Erythroblast (primary cell): ENCODE results near the gene MEGF11.
A peak's percentile ranks its signal among the peaks of the same experiment; 100 is the strongest.

Experiments
- DNase-seq, 2 experiments: peaks; one replicate each; lab custom pipeline; 2025; lab: John Stamatoyannopoulos, UW
- GATA1 ChIP-seq: IDR thresholded peaks from 2 replicates; pipeline ENCODE4 v1.6.1; 2011; ENCODE audit warnings: low read depth, mild to moderate bottlenecking, control low read depth, low read length, moderate library complexity
- POLR2A ChIP-seq: IDR thresholded peaks from 2 replicates; pipeline ENCODE4 v1.6.1; 2011; ENCODE audit warnings: mild to moderate bottlenecking, low read length

Gene MEGF11

GRCh38 chr15:65906396-65906795 lies 347.2 kb downstream of the MEGF11 start:
- no peak for DNase-seq
- TF ChIP-seq POLR2A (no peak), GATA1 (no peak)

GRCh38 chr15:65904301-65904700 lies 349.2 kb downstream of the MEGF11 start:
- no peak for DNase-seq
- no peak for TF ChIP-seq POLR2A
- TF ChIP-seq GATA1: no peak

- TF ChIP-seq GATA1 (no peak), POLR2A (no peak)
- DNase-seq: no peak
Observed at GRCh38 chr15:65903296-65904073, 350.1 kb downstream of the MEGF11 start.

- DNase-seq: peak in 1 of 2 experiments; percentile 10
- TF ChIP-seq GATA1 (no peak), POLR2A (no peak)
Observed at GRCh38 chr15:65902373-65902772, 351.2 kb downstream of the MEGF11 start.

- no peak for DNase-seq
- TF ChIP-seq GATA1: no peak
- TF ChIP-seq POLR2A: no peak
Observed at GRCh38 chr15:65901836-65902235, 351.7 kb downstream of the MEGF11 start.

GRCh38 chr15:65901336-65901735 lies 352.2 kb downstream of the MEGF11 start:
- TF ChIP-seq POLR2A: no peak
- no peak for TF ChIP-seq GATA1
- DNase-seq: peak; percentile 10 to 28

GRCh38 chr15:65900488-65900887 lies 353.1 kb downstream of the MEGF11 start:
- DNase-seq: no peak
- TF ChIP-seq GATA1: no peak
- TF ChIP-seq POLR2A: no peak

GRCh38 chr15:65896236-65896635 lies 357.3 kb downstream of the MEGF11 start:
- TF ChIP-seq GATA1 (no peak), POLR2A (no peak)
- DNase-seq: no peak

- DNase-seq: no peak
- TF ChIP-seq POLR2A (no peak), GATA1 (no peak)
Observed at GRCh38 chr15:65893060-65893459, 360.5 kb downstream of the MEGF11 start.

GRCh38 chr15:65888981-65889380 lies 364.6 kb downstream of the MEGF11 start:
- DNase-seq: no peak
- TF ChIP-seq GATA1 (no peak), POLR2A (no peak)

- no peak for TF ChIP-seq GATA1
- no peak for TF ChIP-seq POLR2A
- DNase-seq: no peak
Observed at GRCh38 chr15:65887565-65887964, 366.0 kb downstream of the MEGF11 start.

GRCh38 chr15:65885668-65886218 lies 367.8 kb downstream of the MEGF11 start:
- no peak for TF ChIP-seq GATA1
- TF ChIP-seq POLR2A: no peak

GRCh38 chr15:65884511-65884910 lies 369.0 kb downstream of the MEGF11 start:
- no peak for DNase-seq
- TF ChIP-seq GATA1 (no peak), POLR2A (no peak)

More at GRCh38 chr15:65885668-65886218, 367.8 kb downstream of the MEGF11 start:
- DNase-seq: no peak

- DNase-seq: no peak
- TF ChIP-seq GATA1: no peak
- TF ChIP-seq POLR2A: no peak
Observed at GRCh38 chr15:65883571-65883970, 370.0 kb downstream of the MEGF11 start.

- TF ChIP-seq GATA1 (no peak), POLR2A (no peak)
- DNase-seq: no peak
Observed at GRCh38 chr15:65881766-65882434, 371.6 kb downstream of the MEGF11 start.
